ENCODE measurements around the gene TMCC2.

The TMCC2 gene

DNA sequence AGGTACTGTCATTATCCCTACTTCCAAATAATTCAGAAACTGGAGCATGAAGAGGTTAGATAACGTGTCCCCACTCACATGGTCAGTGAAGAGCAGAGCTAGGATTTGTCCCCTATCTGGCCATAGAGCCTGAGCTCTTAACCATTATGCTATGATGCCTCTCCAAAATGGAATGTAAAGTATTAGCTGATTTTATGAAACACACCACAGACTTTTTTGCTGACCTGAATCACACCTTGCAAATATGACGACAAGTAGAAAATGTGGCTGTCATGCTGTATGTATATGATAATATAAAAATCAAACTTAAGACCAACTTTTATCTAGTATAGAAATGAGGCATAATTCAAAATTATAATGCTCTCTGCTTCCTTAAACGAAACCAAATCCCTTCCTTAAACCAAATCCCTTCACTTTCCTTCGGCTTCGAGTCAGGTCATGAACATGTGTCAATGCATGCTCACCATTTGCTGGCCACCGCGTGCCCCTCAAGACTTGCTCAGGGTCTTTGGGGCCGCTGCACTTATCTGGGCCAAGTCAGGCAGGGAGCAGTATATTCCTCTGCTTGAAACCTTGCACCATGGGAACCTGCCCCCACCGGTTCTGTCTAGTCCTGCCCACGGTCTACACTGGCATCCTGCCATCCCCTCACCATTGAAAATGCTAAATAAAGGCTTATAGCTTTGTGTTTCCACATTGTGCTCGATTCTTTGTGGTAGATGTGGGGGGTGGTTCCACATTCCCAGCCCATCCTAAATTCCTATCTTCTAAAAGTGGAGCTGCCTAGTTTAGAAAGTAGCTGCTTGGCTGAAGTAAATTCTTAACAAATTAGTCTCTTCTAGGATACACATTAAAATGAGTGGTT lies 1.6 kb upstream of the TMCC2 start:
- TF ChIP-seq, protein P1, sequence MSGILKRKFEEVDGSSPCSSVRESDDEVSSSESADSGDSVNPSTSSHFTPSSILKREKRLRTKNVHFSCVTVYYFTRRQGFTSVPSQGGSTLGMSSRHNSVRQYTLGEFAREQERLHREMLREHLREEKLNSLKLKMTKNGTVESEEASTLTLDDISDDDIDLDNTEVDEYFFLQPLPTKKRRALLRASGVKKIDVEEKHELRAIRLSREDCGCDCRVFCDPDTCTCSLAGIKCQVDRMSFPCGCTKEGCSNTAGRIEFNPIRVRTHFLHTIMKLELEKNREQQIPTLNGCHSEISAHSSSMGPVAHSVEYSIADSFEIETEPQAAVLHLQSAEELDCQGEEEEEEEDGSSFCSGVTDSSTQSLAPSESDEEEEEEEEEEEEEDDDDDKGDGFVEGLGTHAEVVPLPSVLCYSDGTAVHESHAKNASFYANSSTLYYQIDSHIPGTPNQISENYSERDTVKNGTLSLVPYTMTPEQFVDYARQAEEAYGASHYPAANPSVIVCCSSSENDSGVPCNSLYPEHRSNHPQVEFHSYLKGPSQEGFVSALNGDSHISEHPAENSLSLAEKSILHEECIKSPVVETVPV (CRISPR knock-in tag; IDR thresholded peaks at IDR 0.05): no peak
- TF ChIP-seq ZFP3 (CRISPR knock-in tag; IDR thresholded peaks at IDR 0.05): no peak
- TF ChIP-seq, protein P2, sequence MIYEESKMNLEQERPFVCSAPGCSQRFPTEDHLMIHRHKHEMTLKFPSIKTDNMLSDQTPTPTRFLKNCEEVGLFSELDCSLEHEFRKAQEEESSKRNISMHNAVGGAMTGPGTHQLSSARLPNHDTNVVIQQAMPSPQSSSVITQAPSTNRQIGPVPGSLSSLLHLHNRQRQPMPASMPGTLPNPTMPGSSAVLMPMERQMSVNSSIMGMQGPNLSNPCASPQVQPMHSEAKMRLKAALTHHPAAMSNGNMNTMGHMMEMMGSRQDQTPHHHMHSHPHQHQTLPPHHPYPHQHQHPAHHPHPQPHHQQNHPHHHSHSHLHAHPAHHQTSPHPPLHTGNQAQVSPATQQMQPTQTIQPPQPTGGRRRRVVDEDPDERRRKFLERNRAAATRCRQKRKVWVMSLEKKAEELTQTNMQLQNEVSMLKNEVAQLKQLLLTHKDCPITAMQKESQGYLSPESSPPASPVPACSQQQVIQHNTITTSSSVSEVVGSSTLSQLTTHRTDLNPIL (CRISPR knock-in tag; IDR thresholded peaks at IDR 0.05; ENCODE audit: low read depth): no peak
- no peak for TF ChIP-seq ZC3H10 (CRISPR knock-in tag; IDR thresholded peaks at IDR 0.05)
- no peak for TF ChIP-seq OSR1 (CRISPR knock-in tag; IDR thresholded peaks at IDR 0.05)
- TF ChIP-seq, protein P3, sequence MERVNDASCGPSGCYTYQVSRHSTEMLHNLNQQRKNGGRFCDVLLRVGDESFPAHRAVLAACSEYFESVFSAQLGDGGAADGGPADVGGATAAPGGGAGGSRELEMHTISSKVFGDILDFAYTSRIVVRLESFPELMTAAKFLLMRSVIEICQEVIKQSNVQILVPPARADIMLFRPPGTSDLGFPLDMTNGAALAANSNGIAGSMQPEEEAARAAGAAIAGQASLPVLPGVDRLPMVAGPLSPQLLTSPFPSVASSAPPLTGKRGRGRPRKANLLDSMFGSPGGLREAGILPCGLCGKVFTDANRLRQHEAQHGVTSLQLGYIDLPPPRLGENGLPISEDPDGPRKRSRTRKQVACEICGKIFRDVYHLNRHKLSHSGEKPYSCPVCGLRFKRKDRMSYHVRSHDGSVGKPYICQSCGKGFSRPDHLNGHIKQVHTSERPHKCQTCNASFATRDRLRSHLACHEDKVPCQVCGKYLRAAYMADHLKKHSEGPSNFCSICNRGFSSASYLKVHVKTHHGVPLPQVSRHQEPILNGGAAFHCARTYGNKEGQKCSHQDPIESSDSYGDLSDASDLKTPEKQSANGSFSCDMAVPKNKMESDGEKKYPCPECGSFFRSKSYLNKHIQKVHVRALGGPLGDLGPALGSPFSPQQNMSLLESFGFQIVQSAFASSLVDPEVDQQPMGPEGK (CRISPR knock-in tag; IDR thresholded peaks at IDR 0.05; ENCODE audit: borderline replicate concordance): no peak
- TF ChIP-seq PPARA (CRISPR knock-in tag; IDR thresholded peaks at IDR 0.05; ENCODE audit: borderline replicate concordance): no peak
- no peak for TF ChIP-seq ZNF565 (CRISPR knock-in tag; conservative IDR thresholded peaks at IDR 0.05; ENCODE audit: low read depth)
- TF ChIP-seq, protein P4, sequence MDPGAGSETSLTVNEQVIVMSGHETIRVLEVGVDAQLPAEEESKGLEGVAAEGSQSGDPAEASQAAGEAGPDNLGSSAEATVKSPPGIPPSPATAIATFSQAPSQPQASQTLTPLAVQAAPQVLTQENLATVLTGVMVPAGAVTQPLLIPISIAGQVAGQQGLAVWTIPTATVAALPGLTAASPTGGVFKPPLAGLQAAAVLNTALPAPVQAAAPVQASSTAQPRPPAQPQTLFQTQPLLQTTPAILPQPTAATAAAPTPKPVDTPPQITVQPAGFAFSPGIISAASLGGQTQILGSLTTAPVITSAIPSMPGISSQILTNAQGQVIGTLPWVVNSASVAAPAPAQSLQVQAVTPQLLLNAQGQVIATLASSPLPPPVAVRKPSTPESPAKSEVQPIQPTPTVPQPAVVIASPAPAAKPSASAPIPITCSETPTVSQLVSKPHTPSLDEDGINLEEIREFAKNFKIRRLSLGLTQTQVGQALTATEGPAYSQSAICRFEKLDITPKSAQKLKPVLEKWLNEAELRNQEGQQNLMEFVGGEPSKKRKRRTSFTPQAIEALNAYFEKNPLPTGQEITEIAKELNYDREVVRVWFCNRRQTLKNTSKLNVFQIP (CRISPR knock-in tag; IDR thresholded peaks at IDR 0.05; ENCODE audit: borderline replicate concordance, low read depth): no peak
- no peak for TF ChIP-seq ZNF8 (CRISPR knock-in tag; IDR thresholded peaks at IDR 0.05)
- TF ChIP-seq, protein P5, sequence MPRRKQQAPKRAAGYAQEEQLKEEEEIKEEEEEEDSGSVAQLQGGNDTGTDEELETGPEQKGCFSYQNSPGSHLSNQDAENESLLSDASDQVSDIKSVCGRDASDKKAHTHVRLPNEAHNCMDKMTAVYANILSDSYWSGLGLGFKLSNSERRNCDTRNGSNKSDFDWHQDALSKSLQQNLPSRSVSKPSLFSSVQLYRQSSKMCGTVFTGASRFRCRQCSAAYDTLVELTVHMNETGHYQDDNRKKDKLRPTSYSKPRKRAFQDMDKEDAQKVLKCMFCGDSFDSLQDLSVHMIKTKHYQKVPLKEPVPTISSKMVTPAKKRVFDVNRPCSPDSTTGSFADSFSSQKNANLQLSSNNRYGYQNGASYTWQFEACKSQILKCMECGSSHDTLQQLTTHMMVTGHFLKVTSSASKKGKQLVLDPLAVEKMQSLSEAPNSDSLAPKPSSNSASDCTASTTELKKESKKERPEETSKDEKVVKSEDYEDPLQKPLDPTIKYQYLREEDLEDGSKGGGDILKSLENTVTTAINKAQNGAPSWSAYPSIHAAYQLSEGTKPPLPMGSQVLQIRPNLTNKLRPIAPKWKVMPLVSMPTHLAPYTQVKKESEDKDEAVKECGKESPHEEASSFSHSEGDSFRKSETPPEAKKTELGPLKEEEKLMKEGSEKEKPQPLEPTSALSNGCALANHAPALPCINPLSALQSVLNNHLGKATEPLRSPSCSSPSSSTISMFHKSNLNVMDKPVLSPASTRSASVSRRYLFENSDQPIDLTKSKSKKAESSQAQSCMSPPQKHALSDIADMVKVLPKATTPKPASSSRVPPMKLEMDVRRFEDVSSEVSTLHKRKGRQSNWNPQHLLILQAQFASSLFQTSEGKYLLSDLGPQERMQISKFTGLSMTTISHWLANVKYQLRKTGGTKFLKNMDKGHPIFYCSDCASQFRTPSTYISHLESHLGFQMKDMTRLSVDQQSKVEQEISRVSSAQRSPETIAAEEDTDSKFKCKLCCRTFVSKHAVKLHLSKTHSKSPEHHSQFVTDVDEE (CRISPR knock-in tag; IDR thresholded peaks at IDR 0.05): no peak
- no peak for TF ChIP-seq ZNF70 (CRISPR knock-in tag; IDR thresholded peaks at IDR 0.05)
- no peak for TF ChIP-seq ZFP30 (CRISPR knock-in tag; IDR thresholded peaks at IDR 0.05)
- no peak for TF ChIP-seq BACH2 (CRISPR knock-in tag; IDR thresholded peaks at IDR 0.05; ENCODE audit: borderline replicate concordance)
- TF ChIP-seq TOX (CRISPR knock-in tag; IDR thresholded peaks at IDR 0.05; ENCODE audit: borderline replicate concordance): no peak
- no peak for TF ChIP-seq ARNTL (CRISPR knock-in tag; IDR thresholded peaks at IDR 0.05; ENCODE audit: borderline replicate concordance, low read depth)
- TF ChIP-seq ESRRG (CRISPR knock-in tag; IDR thresholded peaks at IDR 0.05): no peak
- TF ChIP-seq TCF4 (CRISPR knock-in tag; IDR thresholded peaks at IDR 0.05; ENCODE audit: borderline replicate concordance): no peak
- TF ChIP-seq CSDC2 (CRISPR knock-in tag; IDR thresholded peaks at IDR 0.05): no peak
- no peak for TF ChIP-seq ISL1 (CRISPR knock-in tag; IDR thresholded peaks at IDR 0.05)

DNA sequence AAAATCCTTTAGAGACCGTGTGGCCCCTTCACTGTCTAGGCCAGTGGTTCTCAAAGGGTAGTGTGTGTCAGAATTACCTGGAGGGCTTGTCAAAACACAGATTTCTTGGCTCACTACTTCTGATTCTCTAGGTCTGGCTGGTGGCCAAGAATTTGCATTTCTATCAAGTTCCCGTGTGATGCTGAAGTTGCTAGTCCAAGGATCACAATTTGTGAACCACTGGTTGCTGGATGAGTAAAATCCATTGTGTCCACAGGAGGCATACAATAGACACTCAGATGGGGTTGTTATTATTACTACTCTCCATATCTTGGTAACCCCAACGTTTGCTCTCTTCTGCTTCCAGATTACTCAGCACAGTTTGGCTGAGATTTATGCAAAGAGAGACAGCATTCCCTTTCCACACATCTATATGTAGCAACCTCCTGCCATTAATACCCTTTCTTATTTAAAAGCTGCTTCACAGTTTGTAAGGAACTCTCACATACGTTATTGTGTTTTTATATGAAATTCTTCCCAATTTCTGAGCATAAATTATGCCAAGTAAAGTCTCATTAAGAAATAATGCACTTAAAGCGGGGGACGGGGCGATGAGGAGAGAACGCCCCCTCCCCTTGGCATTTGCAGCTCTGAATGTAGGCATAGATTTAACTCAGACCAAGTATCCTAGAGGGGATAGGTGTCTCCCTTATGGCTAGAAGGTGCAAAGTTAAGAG lies 720 bp upstream of the TMCC2 start:
- TF ChIP-seq ZC3H10 (CRISPR knock-in tag; IDR thresholded peaks at IDR 0.05): no peak
- no peak for TF ChIP-seq ARNTL (CRISPR knock-in tag; IDR thresholded peaks at IDR 0.05; ENCODE audit: borderline replicate concordance, low read depth)
- ATAC-seq: peak; percentile 46

More for the DNA sequence above, 1.6 kb upstream of the TMCC2 start:
- ATAC-seq: no peak
